Suprapubic skin (tissue), 4 donors: Measurements from ENCODE around the gene IKZF2. TPM values are rescaled to one million over a fixed set of nuclear protein-coding genes. Genes with fewer than 3 reads are reported as not detected.

Source experiments
- DNase-seq, 2 donors: peaks; one replicate each; pipeline ENCODE4 v3.0.0-alpha.2; 2019; ENCODE audit warnings: low spot score in 2 of 2
- H3K27ac ChIP-seq: fragments of 200-600 bp; sonication (generic); one replicate; pipeline ENCODE4 v1.5.1; 2019
- H3K27me3 ChIP-seq: fragments of 200-600 bp; sonication (generic); one replicate; pipeline ENCODE4 v1.5.1; 2019
- H3K36me3 ChIP-seq: fragments of 200-600 bp; sonication (generic); one replicate; pipeline ENCODE4 v1.5.1; 2019
- H3K4me1 ChIP-seq: fragments of 200-600 bp; sonication (generic); one replicate; pipeline ENCODE4 v1.5.1; 2019
- H3K4me3 ChIP-seq: fragments of 200-600 bp; sonication (generic); one replicate; pipeline ENCODE4 v1.5.1; 2019; ENCODE audit warnings: mild to moderate bottlenecking
- H3K9me3 ChIP-seq: fragments of 200-600 bp; sonication (generic); one replicate; pipeline ENCODE4 v1.5.1; 2019
- EP300 ChIP-seq: sonication (generic); formaldehyde crosslinking; IDR thresholded peaks from one replicate; pipeline ENCODE4 v1.6.1; 2017; ENCODE audit warnings: antibody characterized with exemption
- POLR2A ChIP-seq, 2 donors: fragments of 450-650 bp; IDR thresholded peaks; one replicate each; pipeline ENCODE4 v1.6.1; 2017; ENCODE audit warnings: antibody characterized with exemption in 2 of 2, mild to moderate bottlenecking in 2 of 2, moderate library complexity in 2 of 2
- POLR2AphosphoS5 ChIP-seq, 3 donors: sonication (generic); formaldehyde crosslinking; IDR thresholded peaks; one replicate each; pipeline ENCODE4 v1.6.1; 2017; ENCODE audit warnings: antibody characterized with exemption in 3 of 3
- WGBS: methylation state at CpG from one replicate; pipeline ENCODE4 v1.1.5; 2018; 5-methylcytosine and 5-hydroxymethylcytosine counted together
- total RNA-seq, 4 donors: library from RNA; depleted of rRNA; stranded (reverse); fragments of >200 nt; gene quantifications; one replicate each; pipeline ENCODE4 v1.1.0, GENCODE V29; 2016
- TF ChIP-seq, protein P1 (sequence below), 2 donors: fragments of 200-600 bp in 1 of 2; fragments of 450-650 bp in 1 of 2; sonication (generic) in 1 of 2; IDR thresholded peaks; one replicate each; pipeline ENCODE4 v1.5.1; 2016 to 2019; ENCODE audit warnings: antibody characterized with exemption in 2 of 2, mild to moderate bottlenecking in 1 of 2, moderate library complexity in 1 of 2

Gene IKZF2
- total RNA-seq, 4 donors from 2014 or later, result 38.3 to 95.3 (median 66.5) TPM

DNA sequence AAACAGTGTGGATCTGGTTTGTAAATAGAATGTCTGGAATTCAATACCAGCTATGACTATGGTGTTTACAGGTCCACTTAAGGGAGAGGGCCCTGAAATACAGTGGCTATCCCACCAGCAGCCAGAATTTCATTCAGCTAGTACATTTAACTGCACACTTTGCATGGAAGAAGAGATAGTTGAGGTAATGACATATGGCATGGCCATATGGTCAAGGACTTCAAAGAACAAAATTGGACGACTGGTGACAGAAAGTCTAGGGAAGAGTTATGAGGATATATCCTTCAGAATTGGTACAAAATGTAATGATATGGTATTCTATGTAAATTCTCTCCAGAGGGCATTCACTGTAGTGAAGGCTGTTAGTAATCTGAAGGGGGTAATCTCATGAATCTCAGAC lies 105.0 kb downstream of the IKZF2 start:
- 78% methylated on average over 1 of the region's 1 CpG for WGBS
- no peak overlapping the region for H3K27ac ChIP-seq
- H3K4me1 ChIP-seq, result no peaks in the 10 kb centered on the region
- TF ChIP-seq, protein P1, sequence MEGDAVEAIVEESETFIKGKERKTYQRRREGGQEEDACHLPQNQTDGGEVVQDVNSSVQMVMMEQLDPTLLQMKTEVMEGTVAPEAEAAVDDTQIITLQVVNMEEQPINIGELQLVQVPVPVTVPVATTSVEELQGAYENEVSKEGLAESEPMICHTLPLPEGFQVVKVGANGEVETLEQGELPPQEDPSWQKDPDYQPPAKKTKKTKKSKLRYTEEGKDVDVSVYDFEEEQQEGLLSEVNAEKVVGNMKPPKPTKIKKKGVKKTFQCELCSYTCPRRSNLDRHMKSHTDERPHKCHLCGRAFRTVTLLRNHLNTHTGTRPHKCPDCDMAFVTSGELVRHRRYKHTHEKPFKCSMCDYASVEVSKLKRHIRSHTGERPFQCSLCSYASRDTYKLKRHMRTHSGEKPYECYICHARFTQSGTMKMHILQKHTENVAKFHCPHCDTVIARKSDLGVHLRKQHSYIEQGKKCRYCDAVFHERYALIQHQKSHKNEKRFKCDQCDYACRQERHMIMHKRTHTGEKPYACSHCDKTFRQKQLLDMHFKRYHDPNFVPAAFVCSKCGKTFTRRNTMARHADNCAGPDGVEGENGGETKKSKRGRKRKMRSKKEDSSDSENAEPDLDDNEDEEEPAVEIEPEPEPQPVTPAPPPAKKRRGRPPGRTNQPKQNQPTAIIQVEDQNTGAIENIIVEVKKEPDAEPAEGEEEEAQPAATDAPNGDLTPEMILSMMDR (IDR thresholded peaks at IDR 0.05), result no peak
- TF ChIP-seq POLR2AphosphoS5 (IDR thresholded peaks at IDR 0.05) (no peak), EP300 (no peak), POLR2A (IDR thresholded peaks at IDR 0.05) (no peak)
- no peak overlapping the region for H3K4me3 ChIP-seq
- H3K27me3 ChIP-seq, result no peaks in the 10 kb centered on the region
- DNase-seq, result no peak
- H3K36me3 ChIP-seq, result peaks cover 10% of the 10 kb centered on the region
- no peaks in the 10 kb centered on the region for H3K9me3 ChIP-seq

DNA sequence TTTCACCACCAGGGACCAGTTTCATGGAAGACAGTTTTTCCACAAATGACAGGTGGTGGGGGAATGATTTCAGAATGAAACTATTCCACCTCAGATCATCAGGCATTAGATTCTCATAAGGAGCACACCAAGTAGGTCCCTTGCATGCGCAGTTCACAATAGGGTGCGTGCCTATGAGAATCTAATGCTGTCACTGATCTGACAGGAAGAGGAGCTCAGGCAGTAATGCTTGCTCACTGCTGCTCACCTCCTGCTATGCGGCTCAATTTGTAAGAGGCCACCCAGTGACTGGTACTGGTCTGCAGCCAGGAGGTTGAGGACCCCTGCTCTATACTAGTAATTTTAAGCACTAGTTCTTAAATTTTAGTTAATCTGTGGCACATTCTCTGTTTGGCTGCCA lies 107.8 kb downstream of the IKZF2 start:
- TF ChIP-seq EP300 (no peak), POLR2A (IDR thresholded peaks at IDR 0.05) (no peak), POLR2AphosphoS5 (IDR thresholded peaks at IDR 0.05) (no peak)
- TF ChIP-seq, protein P1 (IDR thresholded peaks at IDR 0.05), result no peak
- 93% methylated on average over 3 of the region's 3 CpGs for WGBS
- no peaks in the 10 kb centered on the region for H3K4me1 ChIP-seq
- H3K9me3 ChIP-seq, result no peaks in the 10 kb centered on the region
- no peaks in the 10 kb centered on the region for H3K27me3 ChIP-seq
- H3K36me3 ChIP-seq, result peaks cover 10% of the 10 kb centered on the region
- H3K4me3 ChIP-seq, result no peak overlapping the region
- H3K27ac ChIP-seq, result no peak overlapping the region
- no peak for DNase-seq

DNA sequence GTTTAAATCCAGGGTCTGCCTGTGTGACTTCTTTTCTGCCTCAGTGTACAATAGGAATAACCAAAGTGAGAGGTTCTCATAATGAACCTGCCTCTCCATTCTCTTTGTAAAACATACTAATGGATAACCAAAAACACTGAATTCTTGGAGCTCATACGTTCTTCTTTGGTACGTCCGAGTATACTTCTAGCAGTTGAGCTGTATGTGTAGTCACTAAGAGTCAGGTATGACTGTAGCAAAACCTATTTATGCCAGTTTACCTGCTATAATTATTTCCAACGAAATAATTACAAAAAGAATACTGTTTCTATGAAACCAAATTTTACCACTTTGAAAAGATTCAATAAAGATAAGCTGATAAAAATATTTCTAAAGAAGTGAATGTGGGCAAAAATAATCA lies 109.2 kb downstream of the IKZF2 start:
- no peak overlapping the region for H3K4me3 ChIP-seq
- no peaks in the 10 kb centered on the region for H3K27me3 ChIP-seq
- no peaks in the 10 kb centered on the region for H3K4me1 ChIP-seq
- H3K27ac ChIP-seq, result no peak overlapping the region
- WGBS, result 45% methylated on average over 4 of the region's 4 CpGs
- no peaks in the 10 kb centered on the region for H3K9me3 ChIP-seq
- peaks cover 10% of the 10 kb centered on the region for H3K36me3 ChIP-seq
- TF ChIP-seq EP300 (no peak), POLR2AphosphoS5 (IDR thresholded peaks at IDR 0.05) (no peak), POLR2A (IDR thresholded peaks at IDR 0.05) (no peak)
- TF ChIP-seq, protein P1 (IDR thresholded peaks at IDR 0.05), result no peak
- no peak for DNase-seq

DNA sequence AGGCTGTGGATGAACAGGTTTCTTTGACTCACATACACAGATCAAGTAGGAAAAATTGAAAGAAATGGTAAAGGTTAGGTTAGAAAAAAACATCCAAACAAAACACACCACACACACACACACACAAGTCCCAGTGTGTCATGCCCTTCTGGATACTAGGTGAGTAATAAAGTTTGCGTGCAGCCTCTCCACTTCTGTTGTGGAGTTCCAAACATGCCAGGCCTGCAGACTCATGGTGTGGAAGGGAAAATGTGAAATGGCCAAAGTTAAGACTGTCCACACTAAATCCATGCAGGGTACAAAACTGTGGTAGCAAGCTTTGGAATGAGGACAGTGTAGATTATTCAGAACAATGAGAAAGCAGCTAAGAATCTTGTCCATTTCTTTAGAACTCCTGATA lies 114.6 kb downstream of the IKZF2 start:
- H3K27ac ChIP-seq, result no peak overlapping the region
- DNase-seq, result no peak
- H3K36me3 ChIP-seq, result no peaks in the 10 kb centered on the region
- H3K9me3 ChIP-seq, result no peaks in the 10 kb centered on the region
- no peak for TF ChIP-seq EP300
- no peak for TF ChIP-seq POLR2AphosphoS5 (IDR thresholded peaks at IDR 0.05)
- TF ChIP-seq, protein P1 (IDR thresholded peaks at IDR 0.05), result no peak
- no peak for TF ChIP-seq POLR2A (IDR thresholded peaks at IDR 0.05)
- no peak overlapping the region for H3K4me3 ChIP-seq
- H3K4me1 ChIP-seq, result no peaks in the 10 kb centered on the region
- no peaks in the 10 kb centered on the region for H3K27me3 ChIP-seq
- WGBS, result 0% methylated on average over 1 of the region's 1 CpG

DNA sequence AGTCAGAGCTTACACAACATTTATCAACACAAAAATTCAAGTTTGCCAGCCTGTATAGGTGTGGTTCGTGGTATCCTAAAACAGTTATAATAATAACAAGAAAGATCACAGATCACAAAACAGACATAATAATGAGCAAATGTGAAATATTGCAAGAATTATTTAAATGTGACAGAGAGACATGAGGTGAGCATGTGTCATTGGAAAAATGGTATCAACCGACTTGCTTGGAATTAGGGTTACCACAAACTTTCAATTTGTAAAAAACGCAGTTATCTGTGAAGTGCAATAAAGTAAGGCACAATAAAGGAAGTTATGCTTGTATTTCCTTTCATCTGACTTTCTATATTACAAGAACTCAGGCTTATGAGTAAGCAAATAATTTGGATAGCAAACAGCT lies 116.8 kb downstream of the IKZF2 start:
- H3K36me3 ChIP-seq, result no peaks in the 10 kb centered on the region
- H3K4me1 ChIP-seq, result no peaks in the 10 kb centered on the region
- no peak for DNase-seq
- no peaks in the 10 kb centered on the region for H3K9me3 ChIP-seq
- TF ChIP-seq POLR2AphosphoS5 (IDR thresholded peaks at IDR 0.05), result no peak
- TF ChIP-seq, protein P1 (IDR thresholded peaks at IDR 0.05), result no peak
- no peak for TF ChIP-seq POLR2A (IDR thresholded peaks at IDR 0.05)
- TF ChIP-seq EP300, result no peak
- H3K27ac ChIP-seq, result no peak overlapping the region
- WGBS, result 64% methylated on average over 3 of the region's 3 CpGs
- no peaks in the 10 kb centered on the region for H3K27me3 ChIP-seq
- no peak overlapping the region for H3K4me3 ChIP-seq
